GM12878 (cell line): Measurements from ENCODE around the gene CCDC27. TPM values are rescaled to one million over a fixed set of nuclear protein-coding genes. Genes with fewer than 3 reads are reported as not detected.

Experiments used
- ATAC-seq: fragments of 200-7000 bp; cut with Tn5 transposase; 3 replicates; pipeline ENCODE4 v1.9.1; 2020; ENCODE audit warnings: mild to moderate bottlenecking, moderate library complexity
- BruUV-seq: library from RNA; stranded (reverse); fragments of 400-500 nt; replicated peaks from 2 replicates; lab custom pipeline; 2021; lab: Mats Ljungman, UMichigan
- CTCF ChIA-PET: fragments of 300-600 bp; sonication (Branson Sonifier 250); formaldehyde crosslinking; extraction: SDS; loops from one replicate; lab custom pipeline; 2021; ENCODE audit warnings: inconsistent platforms; lab: Yijun Ruan, JAX
- POLR2A ChIA-PET: fragments of 350-600 bp; formaldehyde crosslinking; extraction: SDS; loops from one replicate; lab custom pipeline; 2021; ENCODE audit warnings: inconsistent platforms; lab: Charles Lee
- RAD21 ChIA-PET: fragments of 300-600 bp; sonication (Branson Sonifier 250); formaldehyde crosslinking; loops from one replicate; lab custom pipeline; 2023; ENCODE audit warnings: antibody characterized with exemption; ENCODE audit not compliant: unreplicated experiment; lab: Charles Lee
- SMC1A ChIA-PET: fragments of 300-600 bp; sonication (Branson Sonifier 250); formaldehyde crosslinking; loops from one replicate; lab custom pipeline; 2023; ENCODE audit not compliant: unreplicated experiment, uncharacterized antibody; lab: Charles Lee
- DNase-seq: peaks from one replicate; pipeline ENCODE4 v3.0.0-alpha.2; 2011; ENCODE audit warnings: low read depth, low spot score
- FAIRE-seq: peaks from 3 replicates; lab custom pipeline; 2011; peaks lifted over from hg19 to GRCh38; lab: Jason Lieb, UNC
- H2AFZ ChIP-seq: 2 replicates; pipeline ENCODE4 v1.6.0; 2011; ENCODE audit warnings: low read depth, low read length, control low read depth; ENCODE audit not compliant: control insufficient read depth
- H3K27ac ChIP-seq: 2 replicates; pipeline ENCODE4 v1.5.1; 2011; ENCODE audit warnings: control low read depth; ENCODE audit not compliant: control insufficient read depth, insufficient read depth
- H3K27me3 ChIP-seq, 2 experiments: replicated peaks in 1 of 2; 2 replicates each; pipeline versions ENCODE4 v1.6.0 to v1.6.1; 2011; ENCODE audit warnings: low read length in 1 of 2; ENCODE audit not compliant: control insufficient read depth in 2 of 2, insufficient read depth in 2 of 2
- H3K36me3 ChIP-seq, 2 experiments: 2 replicates each; pipeline ENCODE4 v1.5.1; 2011; ENCODE audit warnings: low read length in 1 of 2; ENCODE audit not compliant: control insufficient read depth in 2 of 2, insufficient read depth in 2 of 2
- H3K4me1 ChIP-seq: 2 replicates; pipeline ENCODE4 v1.6.1; 2011; ENCODE audit warnings: mild to moderate bottlenecking, low read length, moderate library complexity, mixed read lengths; ENCODE audit not compliant: control insufficient read depth, insufficient read depth
- H3K4me2 ChIP-seq: 2 replicates; pipeline ENCODE4 v1.6.0; 2011; ENCODE audit warnings: control low read depth; ENCODE audit not compliant: control insufficient read depth, insufficient read depth
- H3K4me3 ChIP-seq: fragments of 200-600 bp; sonication (generic); 2 replicates; pipeline ENCODE4 v1.5.1; 2016
- H3K79me2 ChIP-seq: 2 replicates; pipeline ENCODE4 v1.6.0; 2011; ENCODE audit warnings: low read length; ENCODE audit not compliant: control insufficient read depth, insufficient read depth
- H3K9ac ChIP-seq: 2 replicates; pipeline ENCODE4 v1.8.0; 2011; ENCODE audit warnings: low read length, control low read depth, mixed read lengths; ENCODE audit not compliant: control insufficient read depth, insufficient read depth
- H3K9me3 ChIP-seq: replicated peaks from 3 replicates; pipeline ENCODE4 v1.5.1; 2011; ENCODE audit warnings: mild to moderate bottlenecking, low read length; ENCODE audit not compliant: control insufficient read depth, insufficient read depth
- H4K20me1 ChIP-seq: 2 replicates; pipeline ENCODE4 v1.6.0; 2011; ENCODE audit not compliant: control insufficient read depth, insufficient read depth
- CHD1 ChIP-seq: IDR thresholded peaks from 2 replicates; pipeline ENCODE4 v1.6.1; 2012; ENCODE audit warnings: low read depth, low read length, improper control_type of control experiment
- CREM ChIP-seq: IDR thresholded peaks from 2 replicates; pipeline ENCODE4 v1.6.1; 2014; ENCODE audit warnings: antibody characterized with exemption, low read depth
- E2F8 ChIP-seq: fragments of 450-650 bp; IDR thresholded peaks from 2 replicates; pipeline ENCODE4 v1.6.1; 2018; ENCODE audit warnings: mild to moderate bottlenecking, low read depth, moderate library complexity; ENCODE audit not compliant: partially characterized antibody
- NR2C2 ChIP-seq: IDR thresholded peaks from 2 replicates; pipeline ENCODE4 v1.6.1; 2011; ENCODE audit warnings: borderline replicate concordance, low read depth; ENCODE audit not compliant: control insufficient read depth, insufficient read length
- PBX3 ChIP-seq: IDR thresholded peaks from 2 replicates; pipeline ENCODE4 v1.6.1; 2011; ENCODE audit warnings: mild to moderate bottlenecking, low read depth, low read length, moderate library complexity; ENCODE audit not compliant: insufficient replicate concordance
- POLR2A ChIP-seq: IDR thresholded peaks from 2 replicates; pipeline ENCODE4 v1.6.1; 2011; ENCODE audit warnings: low read depth, mild to moderate bottlenecking, low read length
- SREBF2 ChIP-seq: IDR thresholded peaks from 2 replicates; pipeline ENCODE4 v1.6.1; 2012; ENCODE audit warnings: mild to moderate bottlenecking, low read length
- SRF ChIP-seq, 2 experiments: IDR thresholded peaks; 2 replicates each; pipeline ENCODE4 v1.6.1; 2011; ENCODE audit warnings: low read depth in 2 of 2, low read length in 2 of 2, mild to moderate bottlenecking in 1 of 2, moderate library complexity in 1 of 2
- USF2 ChIP-seq: IDR thresholded peaks from 2 replicates; pipeline ENCODE4 v1.6.1; 2011; ENCODE audit warnings: low read depth, low read length, improper control_type of control experiment, borderline replicate concordance
- ZNF24 ChIP-seq: fragments of 450-650 bp; IDR thresholded peaks from 2 replicates; pipeline ENCODE4 v1.6.1; 2017; ENCODE audit warnings: antibody characterized with exemption, mild to moderate bottlenecking
- ZNF592 ChIP-seq: fragments of 450-650 bp; IDR thresholded peaks from 2 replicates; pipeline ENCODE4 v1.6.1; 2017; ENCODE audit warnings: mild to moderate bottlenecking, moderate library complexity
- WGBS: methylation state at CpG from one replicate; pipeline ENCODE4 v1.1.6; 2016; ENCODE audit warnings: low lambda C conversion rate; ENCODE audit not compliant: insufficient replicate concordance, insufficient coverage; ENCODE audit errors: missing lambda C conversion rate; 5-methylcytosine and 5-hydroxymethylcytosine counted together
- in situ Hi-C: fragments of 300-500 bp; cut with MboI; formaldehyde crosslinking; loops from 9 replicates; pipeline ENCODE4 v1.14.3; 2018; ENCODE audit warnings: mixed read lengths
- intact Hi-C: fragments of 100-400 bp; cut with micrococcal nuclease; formaldehyde crosslinking; loops from one replicate; pipeline ENCODE4 v1.14.2; 2022; ENCODE audit not compliant: unreplicated experiment
- polyA plus RNA-seq, 11 experiments: library from polyadenylated mRNA; depleted of rRNA in 4 of 11; unstranded in 6 of 11; stranded (reverse) in 5 of 11; fragments of >200 nt; fragmentation: Nextera tagmentation in 4 of 11; fragmentation: Illumina TruSeq in 1 of 11; extraction: Ambion mirVana in 4 of 11; extraction: Trizol in 1 of 11; gene quantifications; 1 replicate in 1 of 11; 2 replicates in 10 of 11; pipeline versions ENCODE4 v1.2.1 to v1.2.3, GENCODE V29; 2011 to 2016; ENCODE audit warnings: inconsistent platforms in 2 of 11, missing spikeins in 2 of 11, low read depth in 1 of 11
- total RNA-seq, 4 experiments: library from RNA; depleted of rRNA in 3 of 4; stranded (reverse); fragments of >200 nt in 3 of 4; fragmentation: Illumina TruSeq in 1 of 4; extraction: Trizol in 1 of 4; gene quantifications; 2 replicates each; pipeline versions ENCODE4 v1.2.1 to v1.2.3, GENCODE V29; 2013 to 2021

Gene CCDC27
- total and polyA plus RNA-seq, 10 of the 15 experiments (the other 5 are each of a cell fraction or from before 2014, with no cell fraction given), result 0.05 TPM; not detected in 9

- WGBS, result 92% methylated on average over 16 of the region's 17 CpGs
- no peaks in the 10 kb centered on the region for H3K4me1 ChIP-seq
- RAD21 ChIA-PET, result no interaction called here
- SMC1A ChIA-PET, result no interaction called here
- DNase-seq, result no peak
- FAIRE-seq, result no peak
- no peak overlapping the region for H3K4me2 ChIP-seq
- CTCF ChIA-PET, result no interaction called here
- H3K4me3 ChIP-seq, result no peak overlapping the region
- no peak overlapping the region for H3K27ac ChIP-seq
- in situ Hi-C loops (no loop called here), intact Hi-C loops (no loop called here)
- POLR2A ChIA-PET, result no interaction called here
- no peaks in the 10 kb centered on the region; a peak in 3 of 4 replicates for H3K36me3 ChIP-seq
- H3K79me2 ChIP-seq, result no peaks in the 10 kb centered on the region
- no TSS peak for BruUV-seq
- H3K27me3 ChIP-seq, result no peaks in the 10 kb centered on the region
- H2AFZ ChIP-seq, result no peak overlapping the region
- H3K9me3 ChIP-seq, result no peaks in the 10 kb centered on the region
- H4K20me1 ChIP-seq, result no peaks in the 10 kb centered on the region
- H3K9ac ChIP-seq, result no peak overlapping the region
- ATAC-seq, result no peak
- TF ChIP-seq POLR2A (no peak), USF2 (no peak), SRF (IDR thresholded peaks at IDR 0.05; ENCODE audit: low read depth in 2 of 2, low read length in 2 of 2) (no peak), PBX3 (no peak), CHD1 (no peak), NR2C2 (no peak), SREBF2 (no peak), E2F8 (no peak), ZNF592 (no peak), ZNF24 (no peak), CREM (no peak)
Observed at GRCh38 chr1:3817138-3817740, 65.0 kb downstream of the CCDC27 start.
